GM21390 (cell line): ENCODE measurements around the gene UBB.
A peak's percentile ranks its signal among the peaks of the same experiment; 100 is the strongest.

ENCODE experiments used
- ATAC-seq: cut with Tn5 transposase; IDR thresholded peaks from one replicate; pipeline ENCODE4 v1.9.1; 2021; ENCODE audit not compliant: unreplicated experiment

The UBB gene

DNA sequence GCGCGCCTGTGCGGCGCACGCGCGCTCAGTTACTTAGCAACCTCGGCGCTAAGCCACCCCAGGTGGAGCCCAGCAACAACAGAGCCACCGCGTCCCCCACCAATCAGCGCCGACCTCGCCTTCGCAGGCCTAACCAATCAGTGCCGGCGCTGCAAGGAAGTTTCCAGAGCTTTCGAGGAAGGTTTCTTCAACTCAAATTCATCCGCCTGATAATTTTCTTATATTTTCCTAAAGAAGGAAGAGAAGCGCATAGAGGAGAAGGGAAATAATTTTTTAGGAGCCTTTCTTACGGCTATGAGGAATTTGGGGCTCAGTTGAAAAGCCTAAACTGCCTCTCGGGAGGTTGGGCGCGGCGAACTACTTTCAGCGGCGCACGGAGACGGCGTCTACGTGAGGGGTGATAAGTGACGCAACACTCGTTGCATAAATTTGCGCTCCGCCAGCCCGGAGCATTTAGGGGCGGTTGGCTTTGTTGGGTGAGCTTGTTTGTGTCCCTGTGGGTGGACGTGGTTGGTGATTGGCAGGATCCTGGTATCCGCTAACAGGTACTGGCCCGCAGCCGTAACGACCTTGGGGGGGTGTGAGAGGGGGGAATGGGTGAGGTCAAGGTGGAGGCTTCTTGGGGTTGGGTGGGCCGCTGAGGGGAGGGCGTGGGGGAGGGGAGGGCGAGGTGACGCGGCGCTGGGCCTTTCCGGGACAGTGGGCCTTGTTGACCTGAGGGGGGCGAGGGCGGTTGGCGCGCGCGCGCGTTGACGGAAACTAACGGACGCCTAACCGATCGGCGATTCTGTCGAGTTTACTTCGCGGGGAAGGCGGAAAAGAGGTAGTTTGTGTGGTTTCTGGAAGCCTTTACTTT, at the start of gene UBB:
Gene UBB, plus strand, starts transcription at position 452 of the 856 bp plus-strand sequence. CDS start 817 bp downstream, outside the sequence.
- ATAC-seq: peak; percentile 87

DNA sequence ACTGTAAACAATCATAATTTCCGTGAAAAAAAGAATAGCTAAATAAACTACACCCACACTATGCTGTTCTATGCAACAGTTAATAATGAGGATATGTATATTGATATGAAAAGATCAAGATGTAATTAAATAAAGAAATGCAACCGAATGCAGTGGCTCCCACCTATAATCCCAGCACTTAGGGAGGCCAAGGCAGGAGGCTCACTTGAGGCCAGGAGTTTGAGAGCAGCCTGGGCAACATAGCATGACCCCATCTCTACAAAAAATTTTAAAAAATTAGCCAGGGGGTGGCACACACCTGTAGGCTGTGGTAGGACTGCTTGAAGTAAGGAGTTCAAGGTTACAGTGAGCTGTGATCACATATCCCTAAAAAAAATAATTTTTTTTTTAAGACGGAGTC, 42.5 kb upstream of the UBB start:
- ATAC-seq: no peak

DNA sequence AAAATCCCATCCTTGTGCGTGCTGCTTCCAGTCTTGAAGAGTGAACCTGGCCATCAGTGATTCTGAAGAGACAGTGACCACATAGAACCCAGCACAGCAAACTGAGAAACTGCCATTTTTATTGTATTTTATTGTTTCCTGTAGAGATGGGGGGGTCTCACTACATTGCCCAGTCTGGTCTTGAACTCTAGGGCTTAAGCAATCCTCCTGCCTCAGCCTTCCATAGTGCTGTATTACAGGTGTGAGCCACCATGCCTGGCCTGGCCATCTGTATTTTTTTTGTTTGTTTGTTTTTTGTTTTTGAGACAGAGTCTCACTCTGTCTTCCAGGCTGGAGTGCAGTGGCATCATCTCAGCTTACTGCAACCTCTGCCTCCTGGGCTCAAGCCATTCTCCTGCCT, 41.5 kb upstream of the UBB start:
- ATAC-seq: no peak

DNA sequence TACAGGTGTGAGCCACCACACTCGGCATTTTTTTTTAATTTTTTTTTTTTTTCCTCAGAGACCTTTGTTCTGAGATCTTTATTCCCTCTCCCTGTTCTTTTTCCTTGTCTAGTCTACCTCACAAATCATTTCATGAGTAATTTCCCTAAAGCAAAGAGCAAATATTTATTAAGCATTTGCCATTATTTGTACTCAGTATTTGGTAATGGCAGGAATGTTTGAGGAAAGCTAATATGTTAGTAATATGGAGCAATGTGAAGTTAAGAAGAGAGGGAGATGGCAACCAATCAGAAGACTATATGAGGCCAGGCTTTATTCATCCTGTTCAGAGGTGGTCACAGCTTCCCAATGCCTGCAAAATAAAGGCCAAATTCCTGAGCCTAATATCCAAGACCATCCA, 40.9 kb upstream of the UBB start:
- no peak for ATAC-seq

DNA sequence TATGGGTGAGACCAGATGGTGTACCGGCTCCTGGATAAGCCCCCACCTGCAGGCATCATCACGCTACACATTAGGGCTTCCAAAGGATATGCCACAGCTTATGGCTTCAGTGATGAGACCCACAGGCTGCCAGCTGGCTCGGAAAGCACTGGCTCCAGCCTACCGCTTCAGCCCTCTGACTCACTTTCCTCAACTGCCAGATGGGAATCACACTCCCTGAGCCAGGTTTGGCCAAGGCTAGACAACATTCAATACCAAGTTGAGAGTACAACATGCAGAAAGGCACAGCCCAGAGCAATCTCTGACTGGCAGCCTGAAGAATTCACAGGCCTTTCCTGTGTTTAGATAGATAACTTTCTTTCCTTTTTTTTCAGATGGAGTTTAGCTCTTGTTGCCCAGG, 37.9 kb upstream of the UBB start:
- ATAC-seq: no peak

DNA sequence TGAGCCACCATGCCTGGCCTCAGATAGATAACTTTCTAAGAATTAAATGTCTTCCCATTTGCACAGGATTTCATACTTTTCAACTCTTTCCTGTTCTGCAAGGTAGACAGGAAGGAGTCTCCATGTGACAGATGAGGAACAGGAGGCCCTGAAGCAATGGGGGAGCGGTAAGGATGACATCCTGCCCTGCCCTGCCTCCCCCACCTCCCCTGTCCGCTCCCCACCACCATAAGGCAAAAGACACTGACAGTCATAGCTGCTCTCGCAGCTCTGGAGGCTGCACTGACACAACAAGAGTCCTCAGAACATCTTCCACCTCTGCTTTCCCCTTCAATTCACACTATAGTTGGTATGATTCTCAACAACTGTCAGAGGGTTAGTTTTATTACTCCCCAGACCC, 37.3 kb upstream of the UBB start:
- no peak for ATAC-seq

DNA sequence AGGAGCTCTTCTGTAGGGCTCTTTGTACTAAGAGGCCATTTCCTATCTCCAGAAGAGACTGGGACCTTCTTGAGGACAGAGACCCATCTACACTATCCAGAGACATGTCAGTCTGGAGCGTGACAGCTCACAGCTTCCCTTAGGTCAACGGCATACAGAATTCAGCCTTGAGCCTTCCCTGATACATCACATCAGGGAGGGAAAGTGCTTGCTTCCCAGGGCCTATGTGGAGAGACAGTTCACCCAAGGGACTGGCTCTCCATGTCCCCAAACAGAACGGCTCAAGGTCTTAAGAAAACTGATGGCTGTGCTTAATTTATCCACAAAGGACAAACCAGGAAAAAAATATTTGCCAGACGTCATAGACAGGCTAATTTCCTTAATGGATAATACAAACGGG, 35.3 kb upstream of the UBB start:
- no peak for ATAC-seq

DNA sequence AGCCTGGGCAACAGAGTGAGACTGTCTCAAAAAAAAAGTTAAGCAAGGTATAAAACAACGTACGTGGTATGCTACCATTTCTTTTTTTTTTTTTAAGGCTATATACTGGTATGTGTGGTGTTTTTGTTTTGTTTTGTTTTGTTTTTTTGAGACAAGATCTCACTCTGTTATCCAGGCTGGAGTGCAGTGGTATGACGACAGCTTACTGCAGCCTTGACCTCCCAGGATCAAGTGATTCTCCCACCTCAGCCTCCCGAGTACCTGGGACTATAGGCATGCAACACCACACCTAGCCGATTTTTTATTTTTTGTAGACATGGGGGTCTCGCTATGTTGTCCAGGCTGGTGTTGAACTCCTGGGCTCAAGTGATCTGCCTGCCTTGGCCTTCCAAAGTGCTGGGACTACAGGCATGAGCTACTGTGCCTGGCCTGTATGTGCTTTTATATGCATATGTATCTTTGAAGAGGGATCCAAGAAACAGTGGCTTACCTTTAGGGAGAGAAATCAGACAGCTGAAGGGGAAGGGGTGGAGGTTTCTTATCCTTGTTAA, 34.1 kb upstream of the UBB start:
- no peak for ATAC-seq

DNA sequence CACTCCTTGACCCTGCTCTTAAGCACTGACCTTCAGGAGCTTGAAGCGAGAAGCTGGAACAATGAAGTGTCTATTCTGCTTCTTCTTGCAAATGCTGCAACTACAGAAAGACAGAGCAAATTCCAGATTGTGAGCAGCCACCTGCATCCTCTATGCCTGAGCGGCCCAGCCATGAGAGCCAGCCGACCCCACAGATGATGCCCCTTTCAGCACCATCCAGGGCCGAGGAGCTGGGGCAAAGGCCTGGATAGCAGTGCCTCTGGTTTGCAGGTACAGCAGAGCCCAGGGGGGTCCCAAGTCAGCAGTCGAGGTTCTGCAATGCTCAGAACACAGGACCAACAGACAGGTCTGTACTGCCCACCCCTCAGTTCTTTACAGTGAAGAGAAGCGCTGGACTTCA, 32.3 kb upstream of the UBB start:
- no peak for ATAC-seq

DNA sequence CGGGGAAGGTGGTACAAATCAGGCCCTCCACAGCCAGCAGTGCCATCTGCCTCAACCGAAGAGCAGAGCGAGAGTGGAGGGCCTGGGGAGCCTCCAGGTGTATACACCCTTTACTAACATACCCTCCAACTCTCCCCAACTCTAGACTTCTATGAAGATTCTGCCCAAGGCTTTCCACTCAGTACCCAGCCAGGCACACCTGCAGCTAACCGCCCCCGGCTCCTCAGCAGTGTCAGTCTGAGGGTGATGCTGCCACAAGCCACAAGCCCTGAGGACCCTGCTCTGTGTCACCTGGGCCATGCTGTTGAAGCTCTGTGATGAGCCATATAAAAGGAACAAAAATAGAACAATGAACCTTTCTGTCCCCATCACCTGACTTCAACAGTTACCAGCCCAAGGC, 31.5 kb upstream of the UBB start:
- ATAC-seq: no peak

DNA sequence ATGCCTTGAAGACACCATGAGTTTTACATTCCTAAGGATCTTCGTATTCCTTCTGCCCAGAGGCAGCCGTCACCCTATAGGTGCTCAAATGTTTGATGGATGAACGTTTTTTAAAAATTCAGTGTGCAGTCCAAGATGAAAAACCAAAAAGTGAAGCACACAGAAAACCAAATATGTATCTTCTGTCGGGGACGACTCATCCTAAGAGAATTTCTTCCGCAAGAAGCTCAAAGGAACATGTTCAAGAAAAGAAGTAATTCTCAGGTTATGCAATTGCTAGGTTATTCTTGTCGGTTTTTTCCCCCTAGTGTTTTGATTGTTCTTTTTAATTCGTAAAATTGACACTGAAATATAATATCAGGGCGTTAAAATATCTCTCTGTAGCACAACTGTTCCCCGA, 29.1 kb upstream of the UBB start:
- ATAC-seq: no peak

DNA sequence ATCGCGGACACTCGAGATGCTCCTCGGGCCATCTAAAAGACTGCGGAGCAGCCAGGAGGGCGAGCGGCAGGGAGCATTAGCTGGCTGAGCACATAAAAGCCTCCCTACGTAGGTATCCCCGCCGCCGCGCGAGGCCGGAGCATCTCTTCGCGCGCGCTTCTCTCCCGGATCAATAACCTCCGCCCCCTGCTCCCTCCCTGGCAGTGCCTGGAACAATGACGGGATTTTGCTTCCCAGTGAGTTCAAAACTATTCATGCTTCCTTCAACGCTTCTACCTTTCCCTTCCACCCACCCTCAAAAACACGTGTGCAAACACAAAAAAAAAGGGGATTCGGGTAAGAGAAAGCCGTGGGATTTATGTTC, 28.6 kb upstream of the UBB start:
- ATAC-seq: no peak

DNA sequence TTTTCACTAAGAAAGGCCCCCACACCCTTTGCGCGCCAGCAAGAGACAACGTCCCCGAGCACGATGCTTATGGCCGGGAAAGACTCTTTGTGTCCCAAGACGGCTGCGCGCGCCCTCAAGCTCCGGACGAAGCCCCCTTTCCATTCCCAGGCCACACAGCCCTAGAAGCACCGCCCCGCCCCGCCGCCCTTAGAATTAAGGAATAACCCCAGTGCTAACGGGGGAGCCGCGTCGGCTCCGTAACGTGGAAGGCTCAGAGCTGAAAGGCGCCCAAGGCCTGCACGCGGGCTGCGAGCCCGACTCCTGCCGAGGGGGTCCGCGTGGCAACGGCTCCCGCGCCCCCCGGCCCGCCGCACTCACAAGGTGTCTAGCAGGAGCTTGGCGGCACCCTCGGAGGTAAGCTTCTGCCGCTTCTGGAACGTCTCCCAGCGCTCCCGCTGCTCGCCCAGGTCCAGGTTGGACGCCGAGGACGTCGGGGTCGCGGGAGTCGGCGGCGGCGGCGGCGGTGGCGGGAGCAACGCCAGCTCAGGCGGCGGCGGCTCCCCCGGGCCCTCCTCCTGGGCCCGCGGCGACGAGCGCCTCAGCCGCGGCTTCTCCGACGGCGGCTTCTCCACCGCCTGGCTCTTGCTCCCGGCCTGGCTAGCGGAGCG, 28.1 kb upstream of the UBB start:
- ATAC-seq: peak; percentile 52

DNA sequence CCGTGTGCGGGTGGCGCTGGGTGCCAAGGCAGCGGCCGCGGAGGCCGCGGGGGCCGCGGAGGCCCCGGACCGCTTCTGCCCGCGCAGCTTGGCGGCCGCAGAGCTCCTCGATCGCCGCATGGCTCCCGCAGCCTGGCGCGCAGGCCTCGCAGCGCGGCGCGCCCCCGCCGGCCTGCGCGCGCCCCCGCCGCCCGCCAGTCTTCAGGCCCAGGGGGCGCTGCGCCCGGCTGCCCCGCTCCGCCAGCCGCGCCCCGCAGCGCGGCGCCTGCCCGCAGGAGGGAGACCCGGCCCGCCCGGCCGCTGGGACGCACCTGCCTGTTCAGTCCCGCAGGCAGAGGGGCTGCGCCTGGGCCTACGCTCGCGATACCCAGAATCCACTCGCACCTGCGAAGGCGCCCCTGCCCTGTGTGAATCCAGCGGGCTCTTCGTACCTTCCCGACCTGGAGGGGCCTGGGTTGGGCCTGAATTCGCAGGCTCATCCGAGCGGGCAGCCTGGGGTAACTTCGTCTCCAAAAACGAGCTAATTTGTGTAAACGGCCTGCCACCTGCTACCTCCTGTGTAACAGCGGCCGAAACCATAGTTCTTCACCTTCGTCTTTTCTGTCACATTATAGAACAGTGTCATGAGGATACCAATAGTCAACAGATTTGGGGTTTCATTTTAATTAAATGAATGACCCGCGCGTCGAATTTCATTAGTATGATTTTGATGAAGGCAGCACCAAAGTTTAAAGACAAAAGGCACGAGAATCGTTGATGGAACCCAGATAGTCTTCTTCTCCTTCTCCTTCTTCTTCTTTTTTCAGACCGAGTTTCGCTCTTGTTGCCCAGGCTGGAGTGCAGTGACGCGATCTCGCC, 27.3 kb upstream of the UBB start, which contains the start of gene CENPV:
Gene CENPV, minus strand, starts transcription at position 153 of the 858 bp plus-strand sequence. Its CDS starts 33 bp downstream, at position 120.
- peak; percentile 68 for ATAC-seq

DNA sequence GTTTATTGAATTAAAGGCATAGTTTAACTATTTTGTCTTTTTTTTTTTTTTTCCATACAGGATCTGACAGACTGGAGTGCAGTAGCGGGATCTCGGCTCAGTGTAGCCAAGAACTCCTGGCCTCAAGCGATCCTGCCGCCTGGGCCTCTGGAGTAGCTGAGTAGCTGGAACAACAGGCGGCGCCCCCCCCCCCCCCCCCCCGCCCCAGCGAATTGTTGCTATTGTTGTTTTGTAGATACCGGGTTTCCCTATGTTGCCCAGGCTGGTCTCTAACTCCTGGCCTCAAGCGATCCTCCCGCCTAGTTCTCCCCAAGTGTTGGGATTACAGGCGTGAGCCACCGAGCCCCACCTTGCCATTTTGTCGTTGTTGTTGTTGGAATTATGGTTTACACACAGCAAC, 26.3 kb upstream of the UBB start:
- ATAC-seq: no peak

DNA sequence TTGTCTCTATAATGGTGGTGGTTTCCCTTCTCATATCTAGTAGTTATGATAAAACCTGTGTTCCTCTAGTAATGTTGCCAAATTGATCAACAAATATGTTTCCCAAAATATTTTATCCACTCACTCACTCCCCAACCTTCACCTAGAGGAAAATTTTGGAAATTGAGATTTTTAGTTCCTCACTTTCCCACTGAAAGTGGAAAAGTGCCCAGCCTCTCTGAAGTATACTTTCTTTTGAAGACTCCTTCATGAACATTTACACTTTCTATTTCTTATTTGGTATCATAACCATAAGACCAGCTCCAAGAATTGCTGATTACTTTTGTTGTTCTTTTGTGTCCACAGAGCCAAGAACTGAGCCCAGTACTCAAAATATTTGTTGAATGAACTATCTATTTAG, 22.5 kb upstream of the UBB start:
- ATAC-seq: no peak

DNA sequence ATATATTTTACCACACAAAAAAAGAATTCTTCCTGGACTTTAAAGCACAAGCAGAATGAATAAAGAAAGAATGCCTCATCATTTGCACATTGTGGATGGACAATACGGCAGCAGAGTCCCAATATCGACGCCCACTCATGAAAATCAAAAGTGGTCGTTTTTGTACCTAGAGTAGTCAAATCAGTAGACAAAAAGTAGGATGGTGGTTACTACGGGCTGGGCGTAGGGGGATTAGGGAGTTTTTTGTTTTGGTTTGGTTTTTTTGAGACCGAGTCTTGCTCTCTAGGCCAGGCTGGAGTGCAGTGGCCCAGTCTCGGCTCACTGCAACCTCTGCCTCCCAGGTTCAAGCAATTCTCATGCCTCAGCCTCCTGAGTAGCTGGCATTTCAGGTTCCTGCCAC, 19.0 kb upstream of the UBB start:
- no peak for ATAC-seq

DNA sequence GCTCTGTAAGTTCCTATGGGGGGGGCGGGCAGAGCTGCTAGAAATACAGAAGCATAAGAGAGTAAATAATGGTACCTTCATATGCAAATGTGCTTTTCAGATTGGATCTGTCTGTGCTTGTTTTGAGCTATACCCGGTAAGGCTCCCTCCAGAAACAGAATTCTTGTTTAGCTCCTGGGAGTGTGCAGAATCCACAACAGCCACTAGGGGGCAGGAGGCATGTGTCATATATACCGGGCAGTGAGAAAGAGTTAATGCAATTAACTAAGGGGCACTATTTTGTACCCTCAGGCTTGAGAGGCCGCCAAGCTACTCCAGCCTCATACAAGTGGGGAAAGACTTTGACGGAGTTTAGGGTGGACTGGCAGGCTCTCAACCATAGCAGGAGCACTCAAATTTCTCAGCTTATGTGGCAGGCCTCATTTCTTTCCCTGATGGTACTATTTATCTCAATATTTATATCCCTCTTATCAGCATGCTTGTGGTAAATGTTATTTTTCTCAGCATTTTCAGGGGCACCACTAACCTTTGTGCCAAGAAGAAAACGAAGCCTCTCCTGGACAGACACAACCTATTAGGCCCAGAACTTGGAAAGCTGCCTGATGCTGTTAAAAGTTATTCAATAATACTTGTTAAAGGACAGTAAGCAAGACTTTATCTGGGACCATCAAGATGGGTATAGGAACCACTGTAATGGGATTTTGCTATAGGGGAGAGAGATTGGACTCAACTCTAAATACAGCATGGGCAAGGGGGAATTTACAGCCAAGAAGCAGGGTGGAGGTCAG, 16.9 kb upstream of the UBB start:
- ATAC-seq: peak; percentile 70

DNA sequence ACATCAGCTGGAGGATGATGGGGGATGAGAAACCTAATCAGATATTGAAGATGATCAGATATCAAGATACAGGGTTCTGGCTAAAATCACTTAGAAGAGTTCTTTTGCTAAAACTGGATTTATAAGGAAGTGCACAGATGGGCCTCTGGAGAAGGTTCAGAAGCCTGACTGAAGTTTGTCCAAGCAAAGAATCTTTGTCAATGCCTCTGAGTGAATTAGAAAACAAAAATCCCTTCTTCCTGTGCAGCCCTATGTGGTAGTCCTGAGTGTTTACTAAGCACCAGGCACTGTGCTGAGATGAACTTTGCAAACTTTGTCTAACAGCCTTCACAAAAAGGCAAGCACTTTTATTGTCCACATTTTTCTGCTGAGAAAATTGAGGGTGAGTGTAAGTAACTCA, 16.3 kb upstream of the UBB start:
- ATAC-seq: no peak

DNA sequence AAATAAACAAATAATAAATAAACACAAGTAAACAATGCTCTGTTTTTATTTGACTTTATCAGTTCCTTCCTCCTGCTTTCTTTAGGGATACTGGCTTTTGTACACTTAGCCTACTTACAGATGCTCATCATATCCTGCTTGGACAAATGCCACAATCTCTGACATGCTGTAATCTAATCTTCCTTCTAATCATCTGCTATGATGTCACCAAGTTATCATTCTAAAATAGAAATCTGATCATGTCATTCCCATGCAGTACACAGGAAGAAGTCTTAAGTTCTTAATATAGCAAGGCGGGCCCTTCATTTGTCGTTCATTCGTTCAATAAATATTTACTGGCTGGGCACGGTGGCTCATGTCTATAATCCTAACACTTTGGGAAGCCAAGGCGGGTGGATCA, 9.1 kb upstream of the UBB start:
- ATAC-seq: no peak
